GM23338 (cell line): ENCODE data around the gene ATP5PB. TPM values are rescaled to one million over a fixed set of nuclear protein-coding genes. Genes with fewer than 3 reads are reported as not detected.

ENCODE experiments used
- ATAC-seq: fragments of 200-7000 bp; cut with Tn5 transposase; 3 replicates; pipeline ENCODE4 v1.9.1; 2020
- DNase-seq: peaks from one replicate; pipeline ENCODE4 v3.0.0-alpha.2; 2015; ENCODE audit warnings: low spot score
- H2AFZ ChIP-seq: fragments of 200-600 bp; sonication (generic); 2 replicates; pipeline ENCODE4 v1.8.0; 2016; ENCODE audit warnings: antibody characterized with exemption, mild to moderate bottlenecking, moderate library complexity
- H3F3A ChIP-seq: fragments of 200-600 bp; sonication (generic); replicated peaks from 2 replicates; pipeline ENCODE4 v1.8.0; 2017; ENCODE audit warnings: antibody characterized with exemption, mixed run types, low read depth
- H3K27ac ChIP-seq: fragments of 200-600 bp; sonication (generic); 2 replicates; pipeline ENCODE4 v1.6.1; 2016; ENCODE audit warnings: low read depth
- H3K27me3 ChIP-seq: fragments of 200-600 bp; sonication (generic); 2 replicates; pipeline ENCODE4 v1.8.0; 2016; ENCODE audit warnings: mild to moderate bottlenecking, mixed run types, moderate library complexity; ENCODE audit not compliant: insufficient read depth
- H3K36me3 ChIP-seq: fragments of 200-600 bp; sonication (generic); 2 replicates; pipeline ENCODE4 v1.8.0; 2016; ENCODE audit warnings: mild to moderate bottlenecking; ENCODE audit not compliant: insufficient read depth
- H3K4me1 ChIP-seq: fragments of 200-600 bp; sonication (generic); 2 replicates; pipeline ENCODE4 v1.8.0; 2016; ENCODE audit warnings: mild to moderate bottlenecking, moderate library complexity; ENCODE audit not compliant: insufficient read depth
- H3K4me2 ChIP-seq: fragments of 200-600 bp; sonication (generic); 2 replicates; pipeline ENCODE4 v1.7.1; 2017; ENCODE audit warnings: mixed run types
- H3K4me3 ChIP-seq: fragments of 200-600 bp; sonication (generic); 2 replicates; pipeline ENCODE4 v1.6.1; 2016; ENCODE audit warnings: mixed run types
- H3K79me2 ChIP-seq: fragments of 200-600 bp; sonication (generic); replicated peaks from 2 replicates; pipeline ENCODE4 v1.8.0; 2017; ENCODE audit warnings: mild to moderate bottlenecking; ENCODE audit not compliant: insufficient read depth
- H3K9me2 ChIP-seq: fragments of 200-600 bp; sonication (generic); 2 replicates; pipeline ENCODE4 v1.8.0; 2017; ENCODE audit not compliant: insufficient read depth
- H4K20me1 ChIP-seq: fragments of 200-600 bp; sonication (generic); replicated peaks from 2 replicates; pipeline ENCODE4 v1.8.0; 2017; ENCODE audit warnings: mild to moderate bottlenecking; ENCODE audit not compliant: insufficient read depth
- H3K27ac Mint-ChIP-seq: 2 replicates; pipeline ENCODE4 v1.8.0; 2020; ENCODE audit warnings: inconsistent platforms, mild to moderate bottlenecking, moderate library complexity, mixed read lengths
- H3K27me3 Mint-ChIP-seq: 3 replicates; pipeline ENCODE4 v1.8.0; 2022; ENCODE audit warnings: low read depth, mild to moderate bottlenecking, moderate library complexity, mixed read lengths, inconsistent platforms; ENCODE audit not compliant: insufficient read depth, poor library complexity
- H3K36me3 Mint-ChIP-seq: 3 replicates; pipeline ENCODE4 v1.8.0; 2021; ENCODE audit warnings: low read depth, mild to moderate bottlenecking, inconsistent platforms, moderate library complexity, mixed read lengths
- H3K4me1 Mint-ChIP-seq: 3 replicates; pipeline ENCODE4 v1.8.0; 2020; ENCODE audit warnings: mild to moderate bottlenecking, inconsistent platforms, mixed read lengths
- H3K4me3 Mint-ChIP-seq: 3 replicates; pipeline ENCODE4 v1.8.0; 2021; ENCODE audit warnings: moderate library complexity, mild to moderate bottlenecking, inconsistent platforms, mixed read lengths
- H3K9me3 Mint-ChIP-seq: 3 replicates; pipeline ENCODE4 v1.8.0; 2020; ENCODE audit warnings: moderate library complexity, mild to moderate bottlenecking, inconsistent platforms, mixed read lengths
- CREB1 ChIP-seq: fragments of 250-450 bp; sonication (Bioruptor Pico); IDR thresholded peaks from 2 replicates; pipeline ENCODE4 v1.5.0; 2020; ENCODE audit warnings: low read depth, mild to moderate bottlenecking, moderate library complexity
- CTCF ChIP-seq, 2 experiments: fragments of 200-600 bp in 1 of 2; sonication (generic) in 1 of 2; conservative IDR thresholded peaks; 2 replicates each; pipeline versions ENCODE4 v1.5.1 to v1.6.1; 2016 to 2017; ENCODE audit warnings: antibody characterized with exemption in 2 of 2, low read depth in 2 of 2, mild to moderate bottlenecking in 2 of 2, moderate library complexity in 1 of 2
- EZH2 ChIP-seq: fragments of 200-600 bp; sonication (generic); IDR thresholded peaks from one replicate; pipeline ENCODE4 v1.8.0; 2017; ENCODE audit warnings: antibody characterized with exemption, mild to moderate bottlenecking, low read depth; ENCODE audit not compliant: unreplicated experiment
- EZH2phosphoT487 ChIP-seq: fragments of 200-600 bp; sonication (generic); IDR thresholded peaks from one replicate; pipeline ENCODE4 v1.8.1; 2018; ENCODE audit warnings: antibody characterized with exemption; ENCODE audit not compliant: unreplicated experiment
- JUNB ChIP-seq: IDR thresholded peaks from one replicate; pipeline ENCODE4 v1.6.1; 2016; ENCODE audit warnings: antibody characterized with exemption; ENCODE audit not compliant: unreplicated experiment
- NANOG ChIP-seq: IDR thresholded peaks from 2 replicates; pipeline ENCODE4 v1.6.1; 2016; ENCODE audit warnings: antibody characterized with exemption, borderline replicate concordance
- POLR2AphosphoS5 ChIP-seq: IDR thresholded peaks from 2 replicates; pipeline ENCODE4 v1.6.1; 2016; ENCODE audit warnings: antibody characterized with exemption, low read depth
- REST ChIP-seq: IDR thresholded peaks from one replicate; pipeline ENCODE4 v1.6.1; 2018; ENCODE audit warnings: antibody characterized with exemption; ENCODE audit not compliant: unreplicated experiment
- STAT1 ChIP-seq: IDR thresholded peaks from one replicate; pipeline ENCODE4 v1.6.1; 2016; ENCODE audit warnings: antibody characterized with exemption; ENCODE audit not compliant: unreplicated experiment
- ZNF114 ChIP-seq: fragments of 250-450 bp; sonication (Bioruptor Pico); IDR thresholded peaks from 2 replicates; pipeline ENCODE4 v1.5.0; 2020; ENCODE audit warnings: mild to moderate bottlenecking, moderate library complexity
- ZNF331 ChIP-seq: fragments of 250-450 bp; sonication (Bioruptor Pico); IDR thresholded peaks from 2 replicates; pipeline ENCODE4 v1.5.0; 2020; ENCODE audit warnings: low read depth, mild to moderate bottlenecking, moderate library complexity
- ZNF462 ChIP-seq: fragments of 250-450 bp; sonication (Bioruptor Pico); IDR thresholded peaks from 2 replicates; pipeline ENCODE4 v1.5.0; 2020; ENCODE audit warnings: mild to moderate bottlenecking, moderate library complexity
- polyA plus RNA-seq: library from polyadenylated mRNA; unstranded; fragments of >200 nt; fragmentation: Nextera tagmentation; extraction: Ambion mirVana; gene quantifications from 2 replicates; pipeline ENCODE4 v1.2.1, GENCODE V29; 2016
- total RNA-seq: library from RNA; depleted of rRNA; stranded (reverse); fragments of >200 nt; shearing (Covaris generic); gene quantifications from 2 replicates; pipeline ENCODE4 v1.2.3, GENCODE V29; 2014

The ATP5PB gene
- total and polyA plus RNA-seq, 2 experiments from 2014 or later: 279 to 300 TPM

GRCh38 chr1:111412839-111413238 lies 36.4 kb upstream of the ATP5PB start:
- Mint-ChIP-seq H3K27me3 (no peaks in the 10 kb centered on the region), H3K4me1 (no peaks in the 10 kb centered on the region), H3K27ac (no peak overlapping the region), H3K9me3 (no peaks in the 10 kb centered on the region), H3K4me3 (no peak overlapping the region), H3K36me3 (no peaks in the 10 kb centered on the region)
- H3K4me1 ChIP-seq: no peaks in the 10 kb centered on the region
- H3K79me2 ChIP-seq: no peaks in the 10 kb centered on the region
- H3K36me3 ChIP-seq: no peaks in the 10 kb centered on the region
- no peaks in the 10 kb centered on the region for H3F3A ChIP-seq
- no peak overlapping the region for H3K27ac ChIP-seq
- no peak overlapping the region for H3K4me2 ChIP-seq
- no peak for TF ChIP-seq REST
- TF ChIP-seq JUNB: no peak
- TF ChIP-seq ZNF114 (CRISPR knock-in tag): no peak
- TF ChIP-seq POLR2AphosphoS5: no peak
- TF ChIP-seq CREB1: no peak
- TF ChIP-seq ZNF331 (CRISPR knock-in tag): no peak
- no peak overlapping the region for H2AFZ ChIP-seq
- no peaks in the 10 kb centered on the region for H3K27me3 ChIP-seq
- DNase-seq (no peak), ATAC-seq (no peak)
- H3K4me3 ChIP-seq: no peak overlapping the region
- H4K20me1 ChIP-seq: no peaks in the 10 kb centered on the region
- peaks cover 6% of the 10 kb centered on the region; the same call in 1 of the 2 replicates for H3K9me2 ChIP-seq

- H3K27ac ChIP-seq: no peak overlapping the region
- no peak overlapping the region for H3K4me3 Mint-ChIP-seq
- H3K79me2 ChIP-seq: no peaks in the 10 kb centered on the region
- H3K36me3 Mint-ChIP-seq: no peaks in the 10 kb centered on the region
- DNase-seq (no peak), ATAC-seq (no peak)
- no peaks in the 10 kb centered on the region for H3K27me3 ChIP-seq
- no peaks in the 10 kb centered on the region for H4K20me1 ChIP-seq
- H3K9me2 ChIP-seq: peaks cover 6% of the 10 kb centered on the region; the same call in 1 of the 2 replicates
- H3K4me2 ChIP-seq: no peak overlapping the region
- no peaks in the 10 kb centered on the region for H3F3A ChIP-seq
- H3K27me3 Mint-ChIP-seq: no peaks in the 10 kb centered on the region
- no peak overlapping the region for H2AFZ ChIP-seq
- no peaks in the 10 kb centered on the region for H3K4me1 ChIP-seq
- H3K27ac Mint-ChIP-seq: no peak overlapping the region
- H3K4me1 Mint-ChIP-seq: no peaks in the 10 kb centered on the region; the same call in 2 of the 3 replicates
- H3K4me3 ChIP-seq: no peak overlapping the region
- H3K9me3 Mint-ChIP-seq: no peaks in the 10 kb centered on the region
- no peaks in the 10 kb centered on the region for H3K36me3 ChIP-seq
- TF ChIP-seq EZH2 (no peak), STAT1 (no peak), CTCF (conservative IDR thresholded peaks at IDR 0.05; ENCODE audit: low read depth in 2 of 2) (no peak), POLR2AphosphoS5 (no peak), ZNF114 (CRISPR knock-in tag) (no peak), JUNB (no peak), EZH2phosphoT487 (no peak), ZNF462 (CRISPR knock-in tag) (no peak), ZNF331 (CRISPR knock-in tag) (no peak), NANOG (no peak)
These were observed 34.5 kb upstream of the ATP5PB start for GRCh38 chr1:111414756-111415155.
